ENCODE data around the gene MRPL32. TPM values are rescaled to one million over a fixed set of nuclear protein-coding genes. Genes with fewer than 3 reads are reported as not detected.

The MRPL32 gene
- total RNA-seq, 2 donors from 2014 or later = 48.3 to 65.7 TPM

GRCh38 chr7:42893346-42894240 is 38.6 kb upstream of the MRPL32 start:
- no peak overlapping the region for H3K27ac ChIP-seq
- no peak overlapping the region for H3K4me3 ChIP-seq
- intact Hi-C loops (cut with DNase I) = no loop called here
- H3K27me3 ChIP-seq (replicated peaks; ENCODE audit: insufficient read depth) = no peaks in the 10 kb centered on the region
- no peaks in the 10 kb centered on the region for H3K4me1 ChIP-seq (replicated peaks)
- TF ChIP-seq POLR2A (IDR thresholded peaks at IDR 0.05) (no peak), POLR2AphosphoS5 (IDR thresholded peaks at IDR 0.05) (no peak), CTCF (IDR thresholded peaks at IDR 0.05) (no peak)
- 85% methylated on average over 9 of the region's 9 CpGs for WGBS
- H3K36me3 ChIP-seq = no peaks in the 10 kb centered on the region
- no peak for DNase-seq (ENCODE audit: low spot score)
- no peaks in the 10 kb centered on the region for H3K9me3 ChIP-seq

DNA sequence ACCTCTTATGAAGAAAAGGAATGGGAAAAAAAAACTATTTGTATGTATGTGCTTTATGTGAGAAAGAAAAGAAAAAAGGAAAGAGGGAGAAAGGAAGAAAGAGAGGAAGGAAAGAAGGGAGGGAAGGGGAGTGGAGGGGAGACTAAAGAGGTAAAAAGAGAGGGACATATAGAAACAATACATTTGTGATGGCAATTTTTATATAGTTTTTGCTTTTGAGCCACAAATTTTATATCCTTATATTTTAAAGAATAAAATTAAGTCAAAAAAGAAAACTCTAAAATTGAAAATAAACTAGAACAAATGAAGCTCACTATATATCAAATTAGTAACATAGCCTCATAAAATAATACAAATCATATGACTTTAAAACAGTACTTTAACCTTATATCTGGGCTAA is 31.3 kb upstream of the MRPL32 start:
- Histone ChIP-seq H3K4me3 (no peak overlapping the region), H3K27ac (no peak overlapping the region), H3K9me3 (no peaks in the 10 kb centered on the region), H3K36me3 (no peaks in the 10 kb centered on the region), H3K4me1 (replicated peaks) (no peaks in the 10 kb centered on the region), H3K27me3 (replicated peaks; ENCODE audit: insufficient read depth) (no peaks in the 10 kb centered on the region)
- DNase-seq (ENCODE audit: low spot score) = no peak
- TF ChIP-seq POLR2AphosphoS5 (IDR thresholded peaks at IDR 0.05) (no peak), CTCF (IDR thresholded peaks at IDR 0.05) (no peak), POLR2A (IDR thresholded peaks at IDR 0.05) (no peak)
- intact Hi-C loops (cut with DNase I) = no loop called here

DNA sequence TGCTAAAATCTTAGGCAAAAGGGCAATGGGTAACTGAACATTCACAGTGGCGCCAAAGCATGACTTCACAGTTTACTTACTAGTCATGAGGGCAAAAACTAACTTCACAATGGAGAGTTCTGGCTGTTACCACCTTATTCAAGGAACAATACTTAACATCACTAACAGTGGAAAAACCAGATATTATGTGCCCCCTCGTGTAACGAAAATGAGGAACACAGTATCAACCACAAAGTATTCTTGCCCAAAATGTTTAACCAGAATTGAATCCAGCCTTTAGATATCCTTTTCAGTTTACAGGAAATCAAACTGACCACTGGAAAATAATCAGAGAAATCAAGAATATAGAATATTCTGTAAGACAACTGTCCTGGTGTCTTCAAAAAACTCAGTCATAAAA is 29.8 kb upstream of the MRPL32 start:
- TF ChIP-seq POLR2A (IDR thresholded peaks at IDR 0.05) (no peak), POLR2AphosphoS5 (IDR thresholded peaks at IDR 0.05) (no peak), CTCF (IDR thresholded peaks at IDR 0.05) (no peak)
- WGBS = 51% methylated on average over 3 of the region's 3 CpGs
- Histone ChIP-seq H3K27ac (no peak overlapping the region), H3K36me3 (no peaks in the 10 kb centered on the region), H3K9me3 (no peaks in the 10 kb centered on the region), H3K4me3 (no peak overlapping the region), H3K27me3 (replicated peaks; ENCODE audit: insufficient read depth) (no peaks in the 10 kb centered on the region), H3K4me1 (replicated peaks) (no peaks in the 10 kb centered on the region)
- intact Hi-C loops (cut with DNase I) = no loop called here
- DNase-seq (ENCODE audit: low spot score) = no peak

DNA sequence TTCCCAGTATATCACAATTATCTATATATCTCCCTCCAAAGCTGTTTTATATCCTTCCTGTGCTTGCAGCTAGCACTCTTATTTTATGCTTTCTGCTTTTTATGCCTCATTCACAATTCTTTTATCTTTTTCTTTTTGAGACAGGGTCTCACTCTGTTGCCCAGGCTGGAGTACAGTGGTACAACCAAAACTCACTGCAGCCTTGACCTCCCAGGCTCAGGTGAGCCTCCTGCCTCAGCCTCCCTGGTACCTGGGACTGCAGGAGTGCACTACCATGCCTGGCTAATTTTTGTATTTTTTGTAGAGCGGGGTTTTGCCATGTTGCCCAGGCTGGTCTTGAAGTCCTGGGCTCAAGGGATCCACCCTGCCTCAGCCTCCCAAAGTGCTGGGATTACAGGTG is 26.0 kb upstream of the MRPL32 start:
- Histone ChIP-seq H3K36me3 (no peaks in the 10 kb centered on the region), H3K27ac (no peak overlapping the region), H3K4me3 (no peak overlapping the region), H3K4me1 (replicated peaks) (no peaks in the 10 kb centered on the region), H3K9me3 (no peaks in the 10 kb centered on the region), H3K27me3 (replicated peaks; ENCODE audit: insufficient read depth) (no peaks in the 10 kb centered on the region)
- TF ChIP-seq POLR2A (IDR thresholded peaks at IDR 0.05) (no peak), POLR2AphosphoS5 (IDR thresholded peaks at IDR 0.05) (no peak), CTCF (IDR thresholded peaks at IDR 0.05) (no peak)
- DNase-seq (ENCODE audit: low spot score) = no peak
- 100% methylated on average over 1 of the region's 1 CpG for WGBS
- intact Hi-C loops (cut with DNase I) = no loop called here

GRCh38 chr7:42907316-42907715 is 24.9 kb upstream of the MRPL32 start:
- TF ChIP-seq CTCF (IDR thresholded peaks at IDR 0.05) (no peak), POLR2A (IDR thresholded peaks at IDR 0.05) (no peak), POLR2AphosphoS5 (IDR thresholded peaks at IDR 0.05) (no peak)
- Histone ChIP-seq H3K27ac (no peak overlapping the region), H3K27me3 (replicated peaks; ENCODE audit: insufficient read depth) (no peaks in the 10 kb centered on the region), H3K4me1 (replicated peaks) (no peaks in the 10 kb centered on the region), H3K4me3 (no peak overlapping the region), H3K9me3 (no peaks in the 10 kb centered on the region), H3K36me3 (no peaks in the 10 kb centered on the region)
- intact Hi-C loops (cut with DNase I) = no loop called here
- DNase-seq (ENCODE audit: low spot score) = no peak
